Upper lobe of left lung (tissue), 6 donors: ENCODE data around the gene CLEC4M. TPM values are rescaled to one million over a fixed set of nuclear protein-coding genes. Genes with fewer than 3 reads are reported as not detected.

Experiments used
- ATAC-seq, 2 donors: fragments of 200-7000 bp; cut with Tn5 transposase; one replicate each; pipeline ENCODE4 v1.9.1; 2022; ENCODE audit warnings: mild to moderate bottlenecking in 2 of 2, moderate library complexity in 2 of 2; ENCODE audit not compliant: low FRiP score in 2 of 2
- DNase-seq, 2 donors: peaks; one replicate each; pipeline ENCODE4 v3.0.0-alpha.2; 2019 to 2020
- H3K27ac ChIP-seq, 4 donors: fragments of 200-600 bp; sonication (generic); one replicate each; pipeline ENCODE4 v1.5.1; 2016 to 2019
- H3K27me3 ChIP-seq, 4 donors: fragments of 200-600 bp; sonication (generic); one replicate each; pipeline ENCODE4 v1.5.1; 2017 to 2019
- H3K36me3 ChIP-seq, 4 donors: fragments of 200-600 bp; sonication (generic); one replicate each; pipeline ENCODE4 v1.5.1; 2016 to 2019
- H3K4me1 ChIP-seq, 4 donors: fragments of 200-600 bp; sonication (generic); one replicate each; pipeline ENCODE4 v1.5.1; 2018 to 2019
- H3K4me3 ChIP-seq, 4 donors: fragments of 200-600 bp; sonication (generic); one replicate each; pipeline ENCODE4 v1.5.1; 2017 to 2019; ENCODE audit warnings: mild to moderate bottlenecking in 2 of 4, moderate library complexity in 1 of 4
- H3K9me3 ChIP-seq, 4 donors: fragments of 200-600 bp; sonication (generic); one replicate each; pipeline ENCODE4 v1.5.1; 2018 to 2019
- EP300 ChIP-seq, 4 donors: sonication (generic); formaldehyde crosslinking; IDR thresholded peaks; one replicate each; pipeline ENCODE4 v1.5.1; 2017; ENCODE audit warnings: antibody characterized with exemption in 4 of 4, control low read depth in 2 of 4
- POLR2A ChIP-seq, 4 donors: fragments of 450-650 bp; IDR thresholded peaks; one replicate each; pipeline ENCODE4 v1.5.1; 2016 to 2017; ENCODE audit warnings: antibody characterized with exemption in 4 of 4, mild to moderate bottlenecking in 2 of 4
- POLR2AphosphoS5 ChIP-seq, 2 donors: sonication (generic); formaldehyde crosslinking; IDR thresholded peaks; one replicate each; pipeline ENCODE4 v1.5.1; 2017; ENCODE audit warnings: antibody characterized with exemption in 2 of 2
- WGBS, 2 donors: methylation state at CpG; one replicate each; pipeline ENCODE4 v1.1.5; 2017 to 2018; 5-methylcytosine and 5-hydroxymethylcytosine counted together
- total RNA-seq, 6 donors: library from RNA; depleted of rRNA in 4 of 6; stranded (reverse); fragments of >200 nt in 4 of 6; gene quantifications; one replicate each; pipeline versions ENCODE4 v1.1.0 to v1.2.1, GENCODE V29; 2016 to 2021
- TF ChIP-seq, protein P1 (sequence below), 6 experiments: fragments of 450-650 bp in 4 of 6; fragments of 200-600 bp in 2 of 6; sonication (generic) in 2 of 6; IDR thresholded peaks; one replicate each; pipeline ENCODE4 v1.5.1; 2016 to 2019; ENCODE audit warnings: antibody characterized with exemption in 6 of 6
- donor health status: DM: no; HTN: no; CAD: no; lungs with moderate emphysema.
- donor health status: DM: no; HTN: yes; CAD: no; lungs with severe emphysema.

The CLEC4M gene
- total RNA-seq, 6 donors from 2014 or later: 0.86 to 7.4 (median 3.1) TPM; not detected in 1

DNA sequence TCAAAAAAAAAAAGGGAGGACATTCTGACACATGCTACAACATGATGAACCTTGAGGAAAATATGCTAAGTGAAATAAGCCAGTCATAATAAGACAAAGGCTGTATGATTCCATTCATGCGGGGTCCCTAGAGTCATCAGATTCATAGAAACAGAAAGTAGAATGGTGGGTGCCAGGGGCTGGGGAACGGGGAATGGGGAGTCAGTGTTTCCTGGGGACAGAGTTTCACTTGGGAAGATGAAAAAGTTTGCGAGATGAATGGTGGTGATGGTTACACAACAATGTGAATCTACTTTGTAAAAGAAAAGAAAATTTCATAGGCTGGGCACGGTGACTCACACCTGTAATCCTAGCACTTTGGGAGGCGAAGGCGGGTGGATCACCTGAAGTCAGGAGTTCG lies 25.0 kb upstream of the CLEC4M start:
- no peak overlapping the region for H3K4me3 ChIP-seq
- peaks cover 0 to 13% (median 7%) of the 10 kb centered on the region in 4 donors for H3K4me1 ChIP-seq
- H3K27me3 ChIP-seq: no peaks in the 10 kb centered on the region
- H3K36me3 ChIP-seq: no peaks in the 10 kb centered on the region
- no peaks in the 10 kb centered on the region for H3K9me3 ChIP-seq
- DNase-seq: no peak
- WGBS, 2 donors: 79 to 87% methylated on average over 7 of the region's 7 CpGs
- TF ChIP-seq POLR2A (IDR thresholded peaks at IDR 0.05) (no peak), POLR2AphosphoS5 (IDR thresholded peaks at IDR 0.05) (no peak), EP300 (IDR thresholded peaks at IDR 0.05) (no peak)
- TF ChIP-seq, protein P1, sequence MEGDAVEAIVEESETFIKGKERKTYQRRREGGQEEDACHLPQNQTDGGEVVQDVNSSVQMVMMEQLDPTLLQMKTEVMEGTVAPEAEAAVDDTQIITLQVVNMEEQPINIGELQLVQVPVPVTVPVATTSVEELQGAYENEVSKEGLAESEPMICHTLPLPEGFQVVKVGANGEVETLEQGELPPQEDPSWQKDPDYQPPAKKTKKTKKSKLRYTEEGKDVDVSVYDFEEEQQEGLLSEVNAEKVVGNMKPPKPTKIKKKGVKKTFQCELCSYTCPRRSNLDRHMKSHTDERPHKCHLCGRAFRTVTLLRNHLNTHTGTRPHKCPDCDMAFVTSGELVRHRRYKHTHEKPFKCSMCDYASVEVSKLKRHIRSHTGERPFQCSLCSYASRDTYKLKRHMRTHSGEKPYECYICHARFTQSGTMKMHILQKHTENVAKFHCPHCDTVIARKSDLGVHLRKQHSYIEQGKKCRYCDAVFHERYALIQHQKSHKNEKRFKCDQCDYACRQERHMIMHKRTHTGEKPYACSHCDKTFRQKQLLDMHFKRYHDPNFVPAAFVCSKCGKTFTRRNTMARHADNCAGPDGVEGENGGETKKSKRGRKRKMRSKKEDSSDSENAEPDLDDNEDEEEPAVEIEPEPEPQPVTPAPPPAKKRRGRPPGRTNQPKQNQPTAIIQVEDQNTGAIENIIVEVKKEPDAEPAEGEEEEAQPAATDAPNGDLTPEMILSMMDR (IDR thresholded peaks at IDR 0.05): no peak
- no peak overlapping the region for H3K27ac ChIP-seq
- ATAC-seq: no peak

DNA sequence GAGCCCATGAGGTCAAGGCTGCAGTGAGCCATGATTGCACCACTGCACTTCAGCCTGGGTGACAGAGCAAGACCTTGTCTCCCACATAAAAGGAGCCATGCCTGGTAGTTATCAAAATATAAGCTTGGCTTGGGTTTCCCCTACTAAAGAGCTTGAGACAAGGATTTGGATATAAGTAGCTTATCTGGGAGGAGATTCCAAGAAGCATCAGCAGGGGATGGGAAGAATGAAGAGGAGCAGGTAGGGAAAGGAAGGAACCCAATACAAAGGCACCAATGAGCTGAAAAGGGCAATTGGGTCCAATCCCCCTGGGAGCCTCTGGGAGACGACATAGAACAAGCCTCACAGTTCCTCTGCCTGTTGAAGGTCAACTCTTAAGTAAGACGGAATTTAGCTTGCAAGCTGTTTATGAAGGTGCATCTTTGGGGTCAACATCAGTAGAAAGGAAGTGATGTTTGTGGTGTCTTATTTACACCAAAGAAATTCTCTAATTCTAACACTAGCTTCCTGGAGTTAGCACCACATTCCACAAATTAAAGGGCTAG lies 23.8 kb upstream of the CLEC4M start:
- ATAC-seq (no peak), DNase-seq (no peak)

DNA sequence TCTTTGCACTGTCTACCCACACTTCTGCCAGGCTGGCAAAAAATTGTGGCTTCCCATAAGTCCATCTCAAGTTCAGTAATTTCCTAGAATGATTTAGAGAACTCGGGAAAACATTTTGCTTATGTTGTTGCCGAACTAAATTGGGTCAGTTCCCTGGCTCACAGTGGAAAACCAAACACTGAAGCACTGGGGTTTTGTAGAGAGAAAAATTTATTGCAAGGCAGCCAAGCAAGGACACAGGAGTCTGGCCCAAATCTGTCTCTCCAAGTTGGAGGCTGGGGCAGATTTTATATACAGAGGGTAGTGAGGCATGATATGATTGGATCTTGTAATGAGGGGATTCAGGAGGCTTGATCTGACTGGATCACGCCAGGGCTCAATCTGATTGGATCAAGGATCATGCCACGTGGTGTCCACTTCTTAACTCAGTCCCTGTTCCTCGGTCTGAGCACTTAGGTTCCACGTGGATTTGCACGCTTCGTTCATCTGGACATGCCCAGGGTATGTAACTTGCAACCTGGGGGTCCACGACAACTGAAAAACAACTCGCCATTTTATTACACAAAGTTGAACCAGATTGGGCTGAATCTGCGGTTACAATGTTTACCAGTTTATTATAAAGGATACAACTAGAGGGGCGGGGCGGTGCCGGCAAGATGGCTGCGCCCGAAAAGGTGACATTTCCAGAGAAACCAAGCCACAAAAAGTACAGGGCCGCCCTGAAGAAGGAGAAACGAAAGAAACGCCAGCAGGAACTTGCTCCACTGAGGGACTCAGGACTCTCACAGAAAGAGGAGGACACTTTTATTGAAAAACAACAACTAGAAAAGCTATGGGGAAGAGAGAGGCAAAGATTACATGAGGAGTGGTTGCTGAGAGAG lies 23.0 kb upstream of the CLEC4M start:
- TF ChIP-seq POLR2AphosphoS5 (IDR thresholded peaks at IDR 0.05): no peak
- no peak for TF ChIP-seq POLR2A (IDR thresholded peaks at IDR 0.05)
- TF ChIP-seq EP300 (IDR thresholded peaks at IDR 0.05): no peak
- no peaks in the 10 kb centered on the region for H3K9me3 ChIP-seq
- H3K27ac ChIP-seq: peak overlapping the region in 1 of 4 donors; percentile 11
- ATAC-seq: no peak
- DNase-seq: no peak
- WGBS, 2 donors: 75 to 76% methylated on average over 19 of the region's 19 CpGs
- no peaks in the 10 kb centered on the region for H3K27me3 ChIP-seq
- no peaks in the 10 kb centered on the region for H3K36me3 ChIP-seq
- no peaks in the 10 kb centered on the region for H3K4me1 ChIP-seq
- no peak overlapping the region for H3K4me3 ChIP-seq

More for the DNA sequence above, 23.8 kb upstream of the CLEC4M start:
- H3K4me1 ChIP-seq: peaks cover 0 to 6% (median 4%) of the 10 kb centered on the region in 4 donors
- WGBS, 2 donors: 35 to 48% methylated on average over 2 of the region's 2 CpGs
- H3K27me3 ChIP-seq: no peaks in the 10 kb centered on the region
- no peak overlapping the region for H3K27ac ChIP-seq
- no peaks in the 10 kb centered on the region for H3K36me3 ChIP-seq
- H3K4me3 ChIP-seq: no peak overlapping the region
- TF ChIP-seq POLR2AphosphoS5 (IDR thresholded peaks at IDR 0.05) (no peak), EP300 (IDR thresholded peaks at IDR 0.05) (no peak), POLR2A (IDR thresholded peaks at IDR 0.05) (no peak)
- TF ChIP-seq, protein P1 (IDR thresholded peaks at IDR 0.05): no peak
- H3K9me3 ChIP-seq: no peaks in the 10 kb centered on the region

DNA sequence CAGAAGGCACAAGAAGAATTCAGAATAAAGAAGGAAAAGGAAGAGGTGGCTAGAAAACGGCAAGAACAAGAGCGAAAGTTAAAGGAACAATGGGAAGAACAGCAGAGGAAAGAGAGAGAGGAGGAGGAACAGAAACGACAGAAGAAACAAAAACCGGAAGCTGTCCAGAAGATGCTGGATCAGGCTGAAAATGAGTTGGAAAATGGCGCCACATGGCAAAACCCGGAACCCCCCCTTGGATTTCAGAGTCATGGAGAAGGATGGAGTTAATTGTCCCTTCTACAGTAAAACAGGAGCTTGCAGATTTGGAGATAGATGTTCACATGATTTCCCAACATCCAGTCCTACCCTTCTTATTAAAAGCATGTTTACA lies 22.4 kb upstream of the CLEC4M start:
- Histone ChIP-seq H3K27ac (peak overlapping the region in 1 of 4 donors; percentile 11), H3K36me3 (no peaks in the 10 kb centered on the region), H3K9me3 (no peaks in the 10 kb centered on the region), H3K27me3 (no peaks in the 10 kb centered on the region), H3K4me3 (no peak overlapping the region), H3K4me1 (no peaks in the 10 kb centered on the region)
- TF ChIP-seq, protein P1 (IDR thresholded peaks at IDR 0.05): no peak
- TF ChIP-seq POLR2AphosphoS5 (IDR thresholded peaks at IDR 0.05) (no peak), EP300 (IDR thresholded peaks at IDR 0.05) (no peak), POLR2A (IDR thresholded peaks at IDR 0.05) (no peak)
- 65 to 69% methylated on average over 6 of the region's 6 CpGs for WGBS, 2 donors
- DNase-seq (no peak), ATAC-seq (no peak)

DNA sequence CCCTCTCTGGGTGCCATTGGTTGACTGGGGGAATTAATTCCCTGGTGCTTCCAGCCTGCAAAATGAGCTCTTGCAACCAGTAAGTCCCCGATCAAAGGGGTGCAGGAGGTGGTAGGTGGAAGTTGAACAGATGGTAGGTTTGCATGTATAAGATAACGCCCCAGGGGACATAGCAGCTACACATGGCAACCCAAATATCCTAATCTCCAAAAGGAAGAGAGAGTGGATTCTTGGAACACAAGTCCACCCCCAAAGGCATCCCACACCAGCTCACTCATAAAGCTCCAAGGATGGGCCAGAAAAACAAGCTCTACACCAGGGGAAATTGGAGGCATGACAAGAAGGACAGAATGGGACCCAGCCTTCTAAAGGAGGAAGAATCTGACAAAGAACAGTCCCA lies 20.5 kb upstream of the CLEC4M start:
- H3K27me3 ChIP-seq: no peaks in the 10 kb centered on the region
- TF ChIP-seq POLR2AphosphoS5 (IDR thresholded peaks at IDR 0.05) (no peak), POLR2A (IDR thresholded peaks at IDR 0.05) (no peak), EP300 (IDR thresholded peaks at IDR 0.05) (no peak)
- TF ChIP-seq, protein P1 (IDR thresholded peaks at IDR 0.05): no peak
- no peaks in the 10 kb centered on the region for H3K9me3 ChIP-seq
- no peak overlapping the region for H3K27ac ChIP-seq
- DNase-seq (no peak), ATAC-seq (no peak)
- H3K36me3 ChIP-seq: no peaks in the 10 kb centered on the region
- H3K4me1 ChIP-seq: no peaks in the 10 kb centered on the region
- no peak overlapping the region for H3K4me3 ChIP-seq
- WGBS, 2 donors: 76 to 78% methylated on average over 2 of the region's 2 CpGs
